Measurements from ENCODE around the gene CREB1.
A peak's percentile ranks its signal among the peaks of the same experiment; 100 is the strongest.

Gene CREB1

GRCh38 chr2:207529330-207530159 lies at the start of gene CREB1:
CREB1 (plus strand) TSS chr2:207529962; CDS start chr2:207555636, 25,674 bp downstream.
- Histone ChIP-seq H3K27me3 (replicated peaks; ENCODE audit: control insufficient read depth, insufficient read depth, low read length) (no peaks in the 10 kb centered on the region), H3K36me3 (ENCODE audit: control insufficient read depth, insufficient read depth, low read length) (no peaks in the 10 kb centered on the region), H3K4me3 (replicated peaks; ENCODE audit: low read depth, low read length) (peak within 1 kb of the TSS; percentile 91)
- peak; percentile 0 for TF ChIP-seq CTCF (IDR thresholded peaks at IDR 0.05; ENCODE audit: insufficient read depth, low read length, poor library complexity, severe bottlenecking)
- peak; percentile 99 for DNase-seq (ENCODE audit: extremely low read depth, insufficient read length)

DNA sequence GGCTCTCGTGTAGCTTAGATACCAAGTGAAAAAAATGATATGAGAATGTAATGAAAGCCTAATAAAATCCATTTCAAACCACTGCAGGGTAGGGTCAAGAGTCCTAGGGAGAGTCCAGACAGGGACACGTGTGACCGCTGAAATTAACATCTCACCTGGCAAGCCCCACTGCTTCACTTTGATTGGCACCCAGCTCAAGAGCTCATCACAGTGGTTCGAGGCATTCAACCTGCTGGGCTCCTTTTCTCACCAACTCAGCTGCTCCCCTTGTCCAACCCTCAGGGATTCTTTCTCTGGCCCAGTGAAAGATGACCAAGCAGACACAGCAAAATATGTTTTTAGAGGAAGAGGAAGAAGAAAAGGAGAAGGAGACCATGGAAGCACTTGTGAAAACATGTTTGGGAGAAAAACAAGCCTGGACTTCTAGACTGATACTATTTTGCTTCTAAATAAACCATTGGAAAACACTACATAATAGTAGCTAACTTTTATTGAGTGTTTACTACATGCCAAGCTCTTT lies 49.2 kb upstream of the CREB1 start:
- H3K27me3 ChIP-seq (replicated peaks; ENCODE audit: control insufficient read depth, insufficient read depth, low read length): no peaks in the 10 kb centered on the region

GRCh38 chr2:207481924-207482323 lies 47.8 kb upstream of the CREB1 start:
- no peak for DNase-seq (ENCODE audit: extremely low read depth, insufficient read length)
- no peak for TF ChIP-seq CTCF (IDR thresholded peaks at IDR 0.05; ENCODE audit: insufficient read depth, low read length, poor library complexity, severe bottlenecking)
- H3K27me3 ChIP-seq (replicated peaks; ENCODE audit: control insufficient read depth, insufficient read depth, low read length): no peaks in the 10 kb centered on the region
- no peak overlapping the region for H3K4me3 ChIP-seq (replicated peaks; ENCODE audit: low read depth, low read length)
- no peaks in the 10 kb centered on the region for H3K36me3 ChIP-seq (ENCODE audit: control insufficient read depth, insufficient read depth, low read length)

More for the DNA sequence above, 49.2 kb upstream of the CREB1 start:
- no peak for DNase-seq (ENCODE audit: extremely low read depth, insufficient read length)
- Histone ChIP-seq H3K4me3 (replicated peaks; ENCODE audit: low read depth, low read length) (no peak overlapping the region), H3K36me3 (ENCODE audit: control insufficient read depth, insufficient read depth, low read length) (no peaks in the 10 kb centered on the region)
- no peak for TF ChIP-seq CTCF (IDR thresholded peaks at IDR 0.05; ENCODE audit: insufficient read depth, low read length, poor library complexity, severe bottlenecking)

GRCh38 chr2:207482630-207483029 lies 47.1 kb upstream of the CREB1 start:
- Histone ChIP-seq H3K27me3 (replicated peaks; ENCODE audit: control insufficient read depth, insufficient read depth, low read length) (no peaks in the 10 kb centered on the region), H3K36me3 (ENCODE audit: control insufficient read depth, insufficient read depth, low read length) (no peaks in the 10 kb centered on the region), H3K4me3 (replicated peaks; ENCODE audit: low read depth, low read length) (no peak overlapping the region)
- no peak for DNase-seq (ENCODE audit: extremely low read depth, insufficient read length)
- no peak for TF ChIP-seq CTCF (IDR thresholded peaks at IDR 0.05; ENCODE audit: insufficient read depth, low read length, poor library complexity, severe bottlenecking)

DNA sequence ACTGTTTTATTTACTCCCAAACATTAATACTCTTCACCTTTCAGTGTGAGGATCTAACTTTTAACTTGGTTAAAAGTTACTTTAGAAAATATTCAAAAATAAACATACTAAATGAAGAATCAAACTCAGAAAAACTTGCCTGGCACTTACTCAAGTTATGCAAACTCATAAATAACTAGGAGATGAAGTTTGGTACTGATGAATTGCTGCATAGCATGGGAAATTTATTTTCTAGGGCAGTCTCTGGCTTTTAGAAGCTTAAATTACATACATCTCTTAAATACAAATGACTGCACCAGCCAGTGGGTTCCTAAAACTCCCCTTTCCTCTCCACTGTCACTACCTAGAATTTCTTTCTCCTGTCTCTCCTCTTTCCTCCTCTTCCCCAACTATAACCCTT lies 46.7 kb upstream of the CREB1 start:
- TF ChIP-seq CTCF (IDR thresholded peaks at IDR 0.05; ENCODE audit: insufficient read depth, low read length, poor library complexity, severe bottlenecking): no peak
- no peaks in the 10 kb centered on the region for H3K27me3 ChIP-seq (replicated peaks; ENCODE audit: control insufficient read depth, insufficient read depth, low read length)
- no peak for DNase-seq (ENCODE audit: extremely low read depth, insufficient read length)
- H3K4me3 ChIP-seq (replicated peaks; ENCODE audit: low read depth, low read length): no peak overlapping the region
- no peaks in the 10 kb centered on the region for H3K36me3 ChIP-seq (ENCODE audit: control insufficient read depth, insufficient read depth, low read length)
